VCaP (cell line): Measurements from ENCODE around the gene METAP1D.
"Not testable (repeated sequence)": the region's sequence is repeated elsewhere in the genome, so short reads cannot be mapped to it uniquely, and the experiment has no call there.

Experiments
- H3K27ac ChIP-seq: fragments of 450-650 bp; 2 replicates; pipeline ENCODE4 v1.5.1; 2017
- CTCF ChIP-seq: fragments of 450-650 bp; conservative IDR thresholded peaks from 2 replicates; pipeline ENCODE4 v1.5.1; 2017; ENCODE audit warnings: mild to moderate bottlenecking, moderate library complexity

The METAP1D gene

GRCh38 chr2:172052000-172052983 lies 52.5 kb downstream of the METAP1D start:
- no peak for TF ChIP-seq CTCF
- H3K27ac ChIP-seq: peak overlapping the region; percentile 12; the same call in 1 of the 2 replicates

- no peak overlapping the region for H3K27ac ChIP-seq
- TF ChIP-seq CTCF: no peak
Measured at GRCh38 chr2:172053486-172053885, 53.7 kb downstream of the METAP1D start.

- H3K27ac ChIP-seq: no peak overlapping the region
- no peak for TF ChIP-seq CTCF
Measured at GRCh38 chr2:172056293-172056692, 56.5 kb downstream of the METAP1D start.

- no peak overlapping the region for H3K27ac ChIP-seq
- no peak for TF ChIP-seq CTCF
Measured at GRCh38 chr2:172058660-172059059, 58.9 kb downstream of the METAP1D start.

GRCh38 chr2:172060118-172060517 lies 60.4 kb downstream of the METAP1D start:
- H3K27ac ChIP-seq: not testable (repeated sequence)

GRCh38 chr2:172062402-172063004 lies 62.8 kb downstream of the METAP1D start:
- TF ChIP-seq CTCF: no peak
- H3K27ac ChIP-seq: no peak overlapping the region

- TF ChIP-seq CTCF: no peak
- no peak overlapping the region for H3K27ac ChIP-seq
Measured at GRCh38 chr2:172063446-172063845, 63.7 kb downstream of the METAP1D start.

- H3K27ac ChIP-seq: no peak overlapping the region
- no peak for TF ChIP-seq CTCF
Measured at GRCh38 chr2:172065111-172065510, 65.4 kb downstream of the METAP1D start.
